HG02763 (cell line): ENCODE measurements around the gene F12.
"Not testable (repeated sequence)": the region's sequence is repeated elsewhere in the genome, so short reads cannot be mapped to it uniquely, and the experiment has no call there.

Experiments
- ATAC-seq: cut with Tn5 transposase; IDR thresholded peaks from one replicate; pipeline ENCODE4 v1.9.1; 2021; ENCODE audit warnings: mild to moderate bottlenecking, moderate library complexity; ENCODE audit not compliant: unreplicated experiment

F12 gene

DNA sequence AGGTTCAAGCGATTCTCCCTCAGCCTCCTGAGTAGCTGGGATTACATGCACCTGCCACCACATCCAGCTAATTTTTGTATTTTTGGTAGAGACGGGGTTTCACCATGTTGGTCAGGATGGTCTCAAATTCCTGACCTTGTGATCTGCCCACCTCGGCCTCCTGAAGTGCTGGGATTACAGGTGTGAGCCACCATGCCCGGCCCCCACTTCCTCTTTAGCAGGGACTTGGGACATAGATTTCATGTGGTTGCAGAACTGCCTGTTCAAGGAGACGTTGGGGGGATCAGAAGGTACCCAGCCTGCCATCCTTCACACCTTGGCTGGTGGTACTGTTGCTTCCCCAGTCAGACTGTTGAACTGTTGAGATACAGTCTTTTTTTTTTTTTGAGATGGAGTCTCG lies 7.7 kb upstream of the F12 start:
- ATAC-seq, result not testable (repeated sequence)

DNA sequence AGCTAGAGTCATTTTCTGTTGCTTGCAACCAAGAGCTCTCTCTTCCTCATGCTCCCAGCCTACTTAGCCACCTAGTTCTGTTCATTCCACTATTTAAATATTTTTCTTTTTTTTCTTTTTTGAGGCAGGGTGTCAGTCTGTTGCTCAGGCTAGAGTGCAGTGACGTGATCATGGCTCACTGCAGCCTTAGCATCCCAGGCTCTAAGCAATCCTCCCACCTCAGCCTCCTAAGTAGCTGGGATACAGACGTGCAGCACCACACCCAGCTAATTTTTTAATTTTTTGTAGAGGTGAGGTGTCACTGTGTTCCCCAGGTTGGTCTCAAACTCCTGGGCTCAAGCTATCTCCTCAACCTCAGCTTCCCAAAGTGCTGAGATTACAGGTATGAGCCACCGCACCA lies 5.1 kb upstream of the F12 start:
- ATAC-seq, result no peak

- peak; percentile 53 for ATAC-seq
Measured at GRCh38 chr5:177412603-177413233, 3.4 kb upstream of the F12 start.

GRCh38 chr5:177410575-177410974 lies 1.2 kb upstream of the F12 start:
- ATAC-seq, result no peak

DNA sequence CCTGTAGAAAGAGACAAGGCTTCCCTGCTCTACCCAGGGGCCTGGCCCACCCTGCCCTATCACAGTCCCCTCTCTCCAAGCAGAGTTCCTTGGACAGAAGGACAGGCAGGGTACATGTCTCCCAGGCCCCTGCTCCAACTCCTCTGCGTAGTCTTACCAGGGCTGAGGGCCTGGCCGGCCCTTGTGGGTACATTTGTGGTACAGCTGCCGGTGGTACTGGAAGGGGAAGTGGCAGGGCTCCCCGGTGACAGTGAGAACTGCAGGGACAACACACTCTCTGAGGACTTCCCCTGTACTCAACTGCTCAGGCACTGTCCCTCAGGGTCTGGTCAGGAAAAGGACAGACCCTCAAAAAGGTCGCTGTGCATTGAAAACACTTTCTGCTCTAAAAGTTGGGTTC lies 3.6 kb downstream of the F12 start:
- ATAC-seq, result no peak

GRCh38 chr5:177405312-177405711 lies 4.1 kb downstream of the F12 start:
- ATAC-seq, result no peak

- no peak for ATAC-seq
Measured at GRCh38 chr5:177404641-177405179, 4.7 kb downstream of the F12 start.

GRCh38 chr5:177403792-177404640 lies 5.3 kb downstream of the F12 start:
- peak; percentile 71 for ATAC-seq

- ATAC-seq, result peak; percentile 17
Measured at GRCh38 chr5:177403102-177403791, 6.1 kb downstream of the F12 start.

DNA sequence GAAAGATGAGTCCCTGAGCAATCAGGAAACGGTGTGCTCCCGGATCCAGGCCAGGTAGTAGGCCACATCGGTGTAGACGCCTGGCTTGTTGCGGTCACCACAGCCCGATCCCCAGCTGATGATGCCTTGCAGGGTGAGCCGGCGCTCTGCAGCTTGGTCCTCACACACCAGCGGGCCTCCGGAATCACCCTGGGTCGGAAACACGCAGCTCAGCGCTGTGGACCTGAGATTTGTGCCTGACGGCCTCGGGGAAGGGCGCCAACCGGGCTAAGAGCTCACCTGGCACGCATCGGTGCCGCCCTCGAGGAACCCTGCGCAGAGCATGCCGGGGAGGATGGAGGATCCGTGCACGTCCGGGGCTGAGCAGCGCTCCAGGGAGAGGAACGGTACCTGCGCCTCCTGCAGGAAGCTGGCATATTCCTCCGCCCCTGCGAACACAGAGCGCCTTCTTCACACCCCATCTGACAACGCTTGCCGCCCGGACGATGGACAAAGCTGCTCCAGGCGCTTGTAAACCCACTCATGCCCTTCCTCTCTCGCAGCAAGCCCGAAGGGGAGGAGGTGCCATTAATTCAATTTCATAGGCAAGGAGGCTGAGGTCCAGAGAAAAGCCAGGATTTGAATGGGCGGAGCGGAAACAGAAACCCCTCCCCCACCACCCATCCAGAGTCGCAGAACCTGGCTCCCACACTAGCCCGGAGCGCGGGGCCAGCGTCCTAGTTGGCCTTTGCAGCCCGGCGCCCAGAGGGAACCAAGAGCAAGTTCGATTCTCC lies 6.9 kb downstream of the F12 start:
- ATAC-seq, result no peak

- no peak for ATAC-seq
Measured at GRCh38 chr5:177399997-177400868, 9.1 kb downstream of the F12 start, which contains the start of gene PFN3. Gene PFN3 (minus strand): TSS chr5:177400661. CDS start chr5:177400576, 85 bp downstream.

DNA sequence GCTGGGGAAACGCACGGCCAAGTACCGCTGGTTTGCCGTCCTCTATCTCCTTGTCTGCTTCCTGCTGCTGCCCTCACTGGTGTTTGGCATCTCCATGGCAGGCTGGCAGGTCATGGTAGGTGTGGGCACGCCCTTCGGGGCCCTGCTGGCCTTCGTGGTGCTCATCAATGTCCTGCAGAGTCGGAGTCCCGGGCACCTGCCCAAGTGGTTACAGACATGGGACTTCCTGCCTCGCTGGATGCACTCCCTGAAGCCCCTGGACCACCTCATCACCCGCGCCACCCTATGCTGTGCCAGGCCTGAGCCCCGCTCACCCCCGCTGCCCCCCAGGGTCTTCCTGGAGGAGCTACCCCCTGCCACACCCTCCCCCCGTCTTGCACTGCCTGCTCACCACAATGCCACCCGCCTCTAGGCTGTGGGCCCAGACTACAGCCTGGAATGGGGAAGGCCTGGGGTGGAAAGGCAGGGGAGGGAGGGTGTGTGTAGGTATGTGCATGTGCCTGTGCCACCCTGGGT lies 11.4 kb downstream of the F12 start:
- ATAC-seq, result no peak

GRCh38 chr5:177396807-177397206 lies 12.6 kb downstream of the F12 start:
- ATAC-seq, result no peak

DNA sequence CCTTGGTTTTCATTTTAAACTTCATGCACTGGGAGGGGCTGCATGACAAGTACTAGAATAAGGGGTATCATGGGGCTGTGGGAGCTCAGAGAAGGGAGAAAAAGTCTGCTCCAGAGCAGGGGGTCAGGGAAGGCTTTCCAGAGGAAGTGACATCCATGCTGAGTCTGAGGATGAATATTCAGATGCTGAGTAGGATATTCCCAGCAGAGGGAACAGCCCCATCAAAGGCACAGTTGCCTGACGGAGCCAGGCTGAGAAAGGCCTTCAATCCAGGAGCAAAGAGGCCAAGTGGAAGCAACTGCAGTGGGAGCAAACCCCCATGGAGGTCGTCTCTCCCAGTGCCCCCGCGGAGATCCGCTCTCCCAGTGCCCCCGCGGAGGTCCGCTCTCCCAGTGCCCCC lies 13.3 kb downstream of the F12 start:
- no peak for ATAC-seq

- no peak for ATAC-seq
Measured at GRCh38 chr5:177393990-177394389, 15.4 kb downstream of the F12 start.

- no peak for ATAC-seq
Measured at GRCh38 chr5:177393206-177393765, 16.1 kb downstream of the F12 start.

- no peak for ATAC-seq
Measured at GRCh38 chr5:177392765-177393164, 16.6 kb downstream of the F12 start.

DNA sequence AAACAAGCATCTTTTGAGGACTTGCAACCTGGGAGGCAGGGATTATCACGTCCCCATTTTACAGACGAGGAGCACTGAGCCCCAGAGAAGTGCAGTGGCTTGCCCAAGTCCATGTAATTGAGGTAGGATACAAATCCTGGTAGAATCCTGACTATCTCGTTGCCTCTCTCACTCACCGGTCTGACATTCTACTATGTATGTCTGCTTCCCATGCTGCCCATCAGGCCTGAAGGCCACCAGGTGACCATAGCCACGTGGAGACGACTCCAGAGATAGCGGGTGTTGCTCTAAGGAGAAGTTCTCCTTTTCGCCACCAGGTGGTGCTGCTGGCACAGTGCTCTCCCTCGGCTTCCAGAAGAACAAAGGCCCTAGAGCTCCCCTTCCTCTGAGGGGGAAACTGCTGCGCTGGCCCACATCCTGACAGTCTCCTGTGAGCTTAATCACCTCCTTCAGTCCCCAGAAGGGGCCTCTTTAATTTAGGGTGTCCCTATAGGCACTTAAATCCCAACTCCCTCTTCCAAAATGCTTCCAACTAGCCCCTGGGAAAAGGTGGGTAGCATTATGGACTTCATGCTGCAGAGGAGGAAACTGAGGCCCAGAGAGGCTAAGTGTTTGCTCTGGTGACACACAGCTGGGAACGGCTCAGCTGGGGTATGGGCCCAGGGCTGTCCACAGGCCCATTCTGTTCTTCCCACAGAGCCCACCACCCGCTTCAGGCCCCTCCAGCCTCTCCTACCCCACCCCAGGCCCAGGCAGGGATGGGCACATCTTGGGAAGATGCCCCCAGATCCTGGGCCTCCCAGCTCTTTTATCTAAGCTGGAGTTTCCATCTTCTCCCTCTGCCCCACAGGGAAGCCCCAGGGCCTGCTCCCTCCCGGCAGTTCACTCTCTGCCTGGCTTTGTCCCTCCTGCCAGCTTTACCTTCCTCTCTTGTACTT lies 18.7 kb downstream of the F12 start:
- ATAC-seq, result peak; percentile 49
